ENCODE measurements around the gene WDR33. TPM values are rescaled to one million over a fixed set of nuclear protein-coding genes. Genes with fewer than 3 reads are reported as not detected.
"Not testable (repeated sequence)": the region's sequence is repeated elsewhere in the genome, so short reads cannot be mapped to it uniquely, and the experiment has no call there.

Gene WDR33
- polyA plus RNA-seq (2013, experiment 1 of 2; ENCODE audit: insufficient read length), result 30.4 TPM
- 26.4 TPM for polyA plus RNA-seq (2013, experiment 2 of 2; ENCODE audit: insufficient read length)

DNA sequence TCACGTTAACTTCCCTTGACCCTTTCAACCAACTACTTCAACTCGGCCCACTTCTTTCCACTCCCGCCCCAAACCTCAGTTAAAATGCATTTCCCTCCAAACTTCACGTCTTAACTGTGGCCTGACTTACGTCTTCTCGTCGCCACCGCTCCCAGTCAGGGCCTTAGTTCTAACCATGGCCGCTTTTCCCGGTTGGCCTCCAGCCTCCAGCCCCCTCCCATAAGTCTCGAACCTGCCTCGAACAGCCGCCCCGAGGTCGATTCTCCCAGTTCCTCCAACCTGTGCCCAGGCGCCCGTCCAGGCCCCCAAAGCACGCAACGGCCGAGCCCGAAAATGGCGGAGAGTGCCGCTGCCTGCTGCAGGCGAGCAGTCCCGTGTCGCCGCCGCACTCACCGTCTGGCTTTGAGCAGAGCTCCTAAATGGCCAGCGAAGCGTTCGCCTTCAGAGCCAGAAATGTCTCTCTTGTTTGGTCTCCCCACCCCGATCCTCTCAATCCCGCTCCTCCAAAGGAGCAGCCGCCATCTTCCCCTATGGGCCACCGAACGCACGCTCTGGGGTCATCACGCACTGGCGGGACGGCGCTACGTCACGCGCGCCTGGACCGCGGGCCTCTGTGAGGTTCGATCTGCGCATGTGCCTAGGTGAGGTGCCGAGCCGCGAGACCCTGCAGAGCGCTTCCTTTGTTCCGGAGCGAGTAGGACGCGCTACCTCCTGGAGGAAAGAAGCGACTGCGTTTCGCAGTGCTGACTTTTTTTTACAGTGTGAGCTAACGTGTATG is at the start of gene WDR33:
Gene WDR33, minus strand, starts transcription at position 553 of the 778 bp plus-strand sequence. CDS start 40,190 bp downstream, outside the sequence.
- peak; percentile 87 for DNase-seq

DNA sequence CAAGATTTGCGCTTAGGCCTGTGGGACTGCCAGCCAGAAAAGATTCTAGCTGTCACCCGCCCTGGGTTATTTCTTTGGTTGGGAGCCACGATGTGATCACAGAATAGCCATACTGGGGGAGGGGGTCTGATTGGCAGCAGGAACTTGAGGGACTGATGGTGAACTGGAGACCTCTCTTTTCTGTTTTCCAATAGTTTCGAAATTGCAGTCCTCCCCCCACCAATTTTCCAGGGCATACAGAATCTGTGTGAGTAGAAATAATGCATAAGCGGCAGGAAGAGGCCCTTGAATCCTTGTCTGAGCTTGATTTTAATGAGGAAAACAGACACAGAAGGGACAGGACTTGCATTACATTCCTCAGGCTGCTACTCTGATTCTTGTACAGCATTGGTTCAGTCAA is 49.2 kb upstream of the WDR33 start:
- no peak for DNase-seq

DNA sequence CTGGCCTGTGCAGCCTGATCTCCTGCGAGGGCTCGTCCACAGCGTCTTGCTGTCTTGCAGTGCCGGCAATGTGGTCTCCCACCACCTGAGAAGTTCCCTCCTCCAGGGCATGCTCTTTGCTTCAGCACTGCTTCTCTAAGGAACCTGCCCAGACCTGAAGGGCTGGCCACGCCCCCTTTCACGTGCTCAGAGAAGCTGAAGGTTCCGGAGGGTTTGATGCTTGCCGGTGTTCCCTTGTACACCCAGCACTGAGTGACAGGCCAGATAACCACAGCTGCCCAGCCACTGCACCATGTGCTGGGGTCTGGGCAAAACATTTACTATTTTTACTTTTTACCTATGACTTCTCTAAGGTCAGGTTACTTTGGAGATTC is 48.7 kb upstream of the WDR33 start:
- DNase-seq, result no peak

DNA sequence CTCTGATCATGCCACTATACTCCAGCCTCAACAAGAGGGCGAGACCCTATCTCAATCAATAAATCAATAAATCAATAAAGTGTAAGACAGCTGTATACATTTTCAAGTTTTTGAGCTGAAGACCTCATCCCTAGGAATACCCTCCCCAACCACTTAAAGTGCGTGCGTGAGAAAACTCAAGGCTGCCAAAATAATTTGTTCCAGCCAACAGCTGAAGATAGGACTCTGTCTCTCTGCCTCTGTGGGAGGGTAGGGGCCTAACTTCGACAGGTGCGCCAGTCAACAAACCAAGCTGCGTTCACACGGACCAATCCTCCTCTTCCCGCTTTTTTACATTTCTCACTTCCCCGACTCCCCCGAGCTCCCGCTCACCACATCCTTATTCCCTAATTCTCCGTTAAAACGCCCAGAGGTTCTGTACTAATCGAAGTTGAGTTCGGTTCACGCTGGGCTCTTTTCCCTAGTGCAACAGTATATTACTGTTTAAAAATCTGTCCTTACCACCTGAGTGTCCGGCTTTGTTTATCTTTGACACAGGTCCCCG is 46.4 kb upstream of the WDR33 start:
- DNase-seq, result peak; percentile 6

DNA sequence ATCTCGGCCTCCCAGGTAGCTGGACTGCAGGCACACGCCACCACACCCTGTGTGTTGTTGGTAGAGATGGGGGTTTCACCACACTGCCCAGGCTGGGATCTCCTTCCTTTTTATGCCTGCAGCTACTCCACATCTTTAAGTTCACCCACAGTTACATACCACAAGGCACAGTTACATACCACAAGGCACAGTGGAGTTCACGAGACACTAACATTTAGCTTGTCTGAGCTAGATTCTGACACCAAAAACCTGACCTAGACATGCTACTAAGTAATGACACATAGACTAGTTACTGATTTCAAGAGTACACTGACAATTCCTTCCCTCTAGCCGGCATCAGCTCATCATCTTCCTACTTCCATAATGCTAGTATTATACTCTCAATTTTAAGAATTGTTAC is 42.7 kb upstream of the WDR33 start:
- no peak for DNase-seq

DNA sequence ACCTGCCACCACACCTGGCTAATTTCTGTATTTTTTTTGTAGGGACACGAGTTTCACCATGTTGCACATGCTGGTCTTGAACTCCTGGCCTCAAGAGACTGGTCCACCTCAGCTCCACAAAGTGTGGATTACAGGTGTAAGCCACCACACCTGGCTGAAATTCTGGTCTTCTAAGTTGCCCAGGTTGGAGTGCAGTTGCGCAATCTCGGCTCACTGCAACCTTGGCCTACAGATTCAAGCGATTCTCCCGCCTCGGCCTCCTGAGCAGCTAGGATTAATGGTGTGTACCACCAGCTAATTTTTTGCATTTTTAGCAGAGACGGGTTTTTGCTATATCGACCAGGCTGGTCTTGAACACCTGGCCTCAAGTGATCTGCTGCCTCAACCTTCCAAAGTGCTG is 41.4 kb upstream of the WDR33 start:
- no peak for DNase-seq

DNA sequence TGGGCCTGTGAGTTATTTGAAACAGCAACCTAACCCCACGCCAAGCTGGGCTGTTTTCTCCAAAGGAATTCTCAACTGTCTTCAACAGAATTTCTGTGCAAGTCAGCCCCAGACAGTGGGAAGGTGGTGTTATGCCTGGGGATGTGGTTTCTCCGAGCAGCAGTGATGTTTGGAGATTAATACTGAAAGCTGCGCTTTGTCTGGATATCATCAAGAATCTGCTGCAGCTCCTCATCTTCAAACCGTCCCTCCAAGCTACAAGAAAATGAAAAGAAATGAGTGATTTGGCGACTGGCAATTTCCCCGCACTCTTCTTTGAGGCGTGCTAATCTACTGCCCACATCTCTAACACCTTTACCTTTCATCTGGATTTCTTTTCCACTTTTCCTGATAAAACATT is 37.0 kb upstream of the WDR33 start:
- DNase-seq, result no peak

DNA sequence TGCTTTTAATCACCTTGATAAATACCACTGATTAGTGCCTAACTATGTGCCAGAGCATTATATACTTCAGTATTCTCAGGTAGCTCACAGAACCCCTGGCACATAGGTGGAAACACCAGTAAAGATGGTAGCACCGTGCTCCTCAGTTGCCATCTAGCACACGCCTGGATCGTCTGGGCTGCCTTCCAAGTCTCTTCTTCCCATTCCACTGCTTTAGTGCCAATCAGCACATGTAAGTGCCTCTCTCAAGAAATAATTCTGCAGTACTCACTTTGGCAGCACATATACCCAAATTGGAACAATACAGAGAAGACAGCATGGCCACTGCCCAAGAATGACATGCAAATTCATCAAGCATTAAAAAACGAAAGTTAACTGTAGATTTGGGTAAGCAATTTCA is 34.0 kb upstream of the WDR33 start:
- DNase-seq, result no peak

DNA sequence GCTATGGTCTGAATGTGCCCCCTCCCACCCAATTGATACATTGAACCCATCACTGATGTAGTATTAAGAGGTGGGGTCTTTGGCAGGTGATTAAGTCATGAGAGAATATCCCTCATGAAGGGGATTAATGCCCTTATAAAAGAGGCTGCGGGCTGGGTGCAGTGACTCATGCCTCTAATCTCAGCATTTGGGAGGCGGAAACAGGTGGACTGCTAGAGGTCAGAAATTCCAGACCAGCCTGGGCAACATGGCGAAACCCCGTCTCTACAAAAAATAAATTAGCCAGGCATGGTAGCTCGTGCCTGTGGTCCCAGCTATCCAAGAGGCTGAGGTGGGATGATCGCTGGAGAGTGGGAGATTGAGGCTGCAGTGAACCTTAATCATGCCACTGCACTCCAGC is 32.7 kb upstream of the WDR33 start:
- DNase-seq, result no peak

DNA sequence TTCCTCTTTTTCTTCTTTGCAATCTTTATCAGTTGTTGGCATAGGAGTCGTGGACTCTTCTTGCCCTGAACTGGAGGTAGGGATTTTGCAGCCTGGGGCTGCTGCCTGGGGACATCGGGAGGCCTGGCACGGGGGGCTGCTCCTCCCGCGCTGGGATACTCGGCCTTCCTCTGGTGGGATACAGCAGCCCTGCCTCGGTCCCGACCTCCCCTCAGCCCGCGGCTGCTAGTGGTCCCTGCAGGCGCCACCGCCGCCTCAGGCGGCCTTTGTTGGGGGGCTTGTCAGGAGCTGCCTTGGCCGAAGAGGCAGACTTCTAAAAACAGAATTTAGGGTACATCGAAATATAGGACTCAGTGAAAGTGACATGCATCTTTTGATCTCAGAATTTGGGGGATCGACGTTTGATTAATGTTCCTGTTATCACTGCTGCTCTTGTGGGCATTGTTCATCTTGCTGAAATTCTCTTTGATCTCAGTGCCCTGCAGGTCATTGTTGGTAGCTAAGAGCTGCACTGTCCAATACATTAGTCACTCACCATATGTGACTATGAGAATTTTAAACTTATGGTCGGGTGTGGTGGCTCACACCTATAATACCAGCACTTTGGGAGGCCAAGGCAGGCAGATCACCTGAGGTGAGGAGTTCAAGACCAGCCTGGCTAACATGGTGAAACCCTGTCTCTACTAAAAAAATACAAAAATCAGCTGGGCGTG is 30.7 kb upstream of the WDR33 start:
- DNase-seq, result no peak

DNA sequence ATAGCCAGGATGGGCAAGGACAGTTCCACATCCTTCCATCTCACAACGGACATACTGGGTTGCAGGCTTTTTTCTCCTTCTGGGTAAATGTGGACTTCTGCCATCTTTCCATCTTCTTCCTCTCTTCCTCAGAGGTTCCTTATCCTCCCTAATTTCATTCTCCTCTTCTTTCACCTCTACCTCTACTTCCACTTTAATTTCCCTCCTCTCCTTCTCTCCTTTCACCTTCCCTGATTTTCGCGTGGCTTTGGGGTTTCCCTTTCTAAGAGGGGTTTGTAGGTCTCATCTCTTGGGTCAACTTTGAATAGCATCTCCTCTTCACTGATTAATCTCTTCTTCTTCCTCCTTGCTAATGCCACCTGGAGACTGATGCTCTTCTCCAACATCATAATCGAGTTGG is 29.9 kb upstream of the WDR33 start:
- DNase-seq, result no peak

DNA sequence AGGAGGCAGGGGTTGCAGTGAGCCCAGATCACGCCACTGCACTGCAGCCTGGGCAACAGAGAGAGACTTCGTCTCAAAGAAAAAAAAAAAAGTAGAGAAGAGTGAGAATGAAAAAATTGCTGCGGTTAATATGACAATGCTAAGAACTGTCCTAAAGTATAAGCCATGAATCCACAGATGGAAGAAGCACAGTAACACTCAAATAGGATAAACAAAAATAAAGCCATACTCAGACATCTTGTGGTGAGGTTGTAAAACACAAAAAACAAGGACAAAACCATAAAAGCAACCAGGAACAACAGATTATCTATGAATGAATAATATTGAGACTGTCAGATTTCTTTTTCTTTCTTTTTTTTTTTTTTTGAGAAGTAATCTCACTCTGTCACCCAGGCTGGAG is 24.0 kb upstream of the WDR33 start:
- DNase-seq, result no peak

DNA sequence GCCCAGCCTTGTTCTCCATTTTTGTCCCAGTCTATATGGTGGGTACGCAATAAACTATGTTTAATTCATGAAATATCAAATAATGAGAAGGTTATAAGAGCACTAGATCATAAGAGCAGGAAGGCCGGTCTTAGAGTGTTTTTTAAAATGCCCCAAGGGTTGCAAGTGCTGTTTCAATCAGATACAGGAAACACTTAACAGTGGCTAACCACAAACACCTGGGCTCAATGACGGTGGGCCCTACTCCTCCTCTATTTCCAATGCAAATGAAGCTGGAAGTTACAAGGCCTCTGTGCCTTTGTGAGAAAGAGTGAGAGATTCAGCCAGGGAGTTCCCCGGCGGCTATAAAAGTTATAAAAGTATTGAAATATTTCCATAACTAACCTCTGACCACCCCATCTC is 18.9 kb upstream of the WDR33 start:
- DNase-seq, result no peak

DNA sequence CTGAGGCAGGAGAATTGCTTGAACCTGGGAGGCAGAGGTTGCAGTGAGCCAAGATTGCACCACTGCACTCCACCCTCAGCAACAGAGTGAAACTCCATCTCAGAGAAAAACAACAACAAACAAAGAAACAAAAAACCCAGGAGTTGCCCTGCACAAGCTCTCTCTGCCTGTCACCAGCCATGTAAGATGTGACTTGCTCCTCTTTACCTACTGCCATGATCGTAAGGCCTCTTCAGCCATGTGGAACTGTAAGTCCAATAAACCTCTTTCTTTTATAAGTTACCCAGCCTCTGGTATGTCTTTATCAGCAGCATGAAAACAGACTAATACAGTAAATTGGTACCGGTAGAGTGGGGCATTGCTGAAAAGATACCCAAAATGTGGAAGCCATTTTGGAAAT is 15.7 kb upstream of the WDR33 start:
- DNase-seq, result not testable (repeated sequence)

DNA sequence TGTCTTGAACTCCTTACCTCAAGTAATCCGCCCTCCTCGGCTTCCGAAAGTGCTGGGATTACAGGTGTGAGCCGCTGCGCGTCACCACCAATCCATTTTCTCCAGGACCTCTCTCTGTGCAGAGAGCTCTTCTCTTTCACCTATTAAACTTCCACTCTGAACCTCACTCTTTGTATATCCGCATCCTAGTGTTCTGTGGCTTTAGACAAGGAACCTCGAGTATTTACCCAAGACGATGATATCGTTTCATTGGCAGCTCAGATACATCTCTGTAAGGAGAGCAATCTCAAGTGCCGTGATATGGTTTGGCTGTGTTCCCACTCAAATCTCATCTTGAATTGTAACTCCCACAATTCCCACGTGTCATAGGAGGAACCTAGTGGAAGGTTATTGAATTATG is 15.1 kb upstream of the WDR33 start:
- DNase-seq, result peak; percentile 13

DNA sequence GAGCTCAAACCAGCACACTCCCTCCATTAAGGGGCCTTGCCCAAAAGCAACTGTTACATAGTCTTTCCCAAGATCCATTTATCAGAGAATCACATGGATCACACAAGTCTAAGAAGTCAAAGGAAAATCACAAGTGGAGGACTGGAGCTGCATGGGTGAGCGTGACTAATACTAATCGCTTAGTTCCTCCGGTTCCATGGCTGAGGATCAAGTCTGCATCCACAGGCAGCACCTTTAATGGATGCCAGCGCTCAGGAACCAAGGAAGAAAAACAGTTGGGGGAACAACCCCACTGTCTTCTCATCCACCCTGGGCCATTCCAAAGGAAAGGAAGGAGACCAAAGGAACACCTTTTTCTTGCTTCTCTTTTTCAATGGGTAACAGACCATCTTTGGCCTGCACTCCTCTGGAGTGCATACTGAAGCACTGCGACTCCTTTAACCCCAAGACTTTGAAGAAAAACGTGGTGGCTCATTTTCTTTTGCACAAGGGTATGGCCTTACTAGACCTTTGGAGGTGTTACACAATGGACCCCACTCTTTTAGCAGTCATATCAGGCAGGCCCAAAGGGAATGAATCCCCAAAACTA is 9.2 kb upstream of the WDR33 start:
- no peak for DNase-seq

DNA sequence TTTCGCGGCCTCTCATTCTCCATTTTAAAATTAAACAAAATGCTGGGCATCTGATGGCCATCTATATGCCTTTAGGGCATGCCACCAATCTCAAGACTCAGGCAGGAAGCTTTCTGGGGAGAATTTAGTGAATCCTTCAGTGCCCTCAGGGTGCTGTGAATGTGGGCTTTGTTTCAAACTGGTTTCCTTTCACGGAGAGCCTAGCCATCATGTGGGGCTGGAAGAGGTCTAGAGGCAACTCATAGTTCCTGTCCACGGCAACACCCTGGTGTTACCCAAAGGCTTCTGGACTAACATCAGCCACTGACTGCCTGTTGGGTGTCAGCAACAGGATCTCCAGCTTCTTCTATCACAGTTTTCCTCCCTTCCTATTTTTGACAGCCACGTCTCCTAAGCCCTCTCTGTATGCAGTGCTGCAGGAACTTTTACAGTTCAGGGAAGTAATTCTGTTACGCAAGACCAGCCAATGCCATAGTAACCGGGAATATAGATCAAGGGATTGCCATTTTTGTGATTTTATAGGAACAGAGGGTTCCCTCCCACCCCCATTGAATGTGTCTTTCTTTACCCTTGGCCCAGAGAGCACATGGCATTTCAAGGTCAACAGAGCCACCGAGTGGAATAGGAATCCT is 7.9 kb upstream of the WDR33 start:
- no peak for DNase-seq

DNA sequence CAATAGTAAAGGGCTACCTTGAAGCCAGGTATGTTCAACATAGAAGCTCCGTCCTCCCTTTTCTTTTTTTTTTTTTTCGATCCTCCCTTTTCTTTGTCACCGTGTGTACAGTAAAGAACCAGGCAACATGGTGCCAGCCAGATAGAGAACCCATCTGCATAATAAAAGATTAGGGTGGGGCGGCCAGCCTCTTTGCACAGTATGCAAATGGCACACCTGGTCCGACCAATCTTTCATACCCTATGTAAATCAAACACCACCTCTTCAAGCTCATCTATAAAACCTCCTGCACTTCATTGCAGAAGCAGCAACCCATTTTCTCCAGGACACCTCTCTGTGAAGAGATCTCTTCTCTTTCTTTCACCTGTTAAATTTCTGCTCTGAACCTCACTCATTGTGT is 7.3 kb upstream of the WDR33 start:
- DNase-seq, result no peak

DNA sequence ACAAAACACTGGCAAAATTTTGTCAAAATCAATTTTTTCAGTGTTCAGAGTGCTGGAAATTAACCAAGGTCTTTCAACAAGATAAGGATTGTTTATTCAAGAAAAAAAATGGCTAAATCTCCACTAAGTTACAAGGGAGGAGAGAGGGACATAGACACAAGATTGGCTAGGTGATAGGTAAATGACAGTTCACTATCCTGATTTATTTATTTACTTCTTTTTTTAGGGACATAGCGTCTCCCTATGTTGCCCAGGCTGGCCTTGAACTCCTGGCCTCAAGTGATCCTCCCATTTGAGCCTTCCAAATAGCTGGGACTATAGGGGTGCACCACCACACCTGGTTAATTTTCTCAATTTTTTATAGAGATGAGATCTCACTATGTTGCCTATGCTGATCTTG is 3.7 kb upstream of the WDR33 start:
- DNase-seq, result no peak

DNA sequence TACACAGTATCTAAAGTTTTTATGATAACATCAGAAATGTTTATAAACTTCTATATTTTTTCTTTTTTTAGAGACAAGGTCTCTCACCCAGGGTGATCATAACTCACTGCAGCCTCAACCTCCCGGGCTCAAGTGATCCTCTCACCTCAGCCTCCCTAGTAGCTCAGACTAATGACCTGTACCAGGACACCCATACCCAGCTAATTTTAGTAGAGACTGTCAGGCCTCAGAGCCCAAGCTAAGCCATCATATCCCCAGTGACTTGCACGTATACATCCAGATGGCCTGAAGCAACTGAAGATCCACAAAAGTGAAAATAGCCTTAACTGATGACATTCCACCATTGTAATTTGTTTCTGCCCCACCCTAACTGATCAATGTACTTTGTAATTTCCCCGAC is 1.5 kb upstream of the WDR33 start:
- DNase-seq, result not testable (repeated sequence)

DNA sequence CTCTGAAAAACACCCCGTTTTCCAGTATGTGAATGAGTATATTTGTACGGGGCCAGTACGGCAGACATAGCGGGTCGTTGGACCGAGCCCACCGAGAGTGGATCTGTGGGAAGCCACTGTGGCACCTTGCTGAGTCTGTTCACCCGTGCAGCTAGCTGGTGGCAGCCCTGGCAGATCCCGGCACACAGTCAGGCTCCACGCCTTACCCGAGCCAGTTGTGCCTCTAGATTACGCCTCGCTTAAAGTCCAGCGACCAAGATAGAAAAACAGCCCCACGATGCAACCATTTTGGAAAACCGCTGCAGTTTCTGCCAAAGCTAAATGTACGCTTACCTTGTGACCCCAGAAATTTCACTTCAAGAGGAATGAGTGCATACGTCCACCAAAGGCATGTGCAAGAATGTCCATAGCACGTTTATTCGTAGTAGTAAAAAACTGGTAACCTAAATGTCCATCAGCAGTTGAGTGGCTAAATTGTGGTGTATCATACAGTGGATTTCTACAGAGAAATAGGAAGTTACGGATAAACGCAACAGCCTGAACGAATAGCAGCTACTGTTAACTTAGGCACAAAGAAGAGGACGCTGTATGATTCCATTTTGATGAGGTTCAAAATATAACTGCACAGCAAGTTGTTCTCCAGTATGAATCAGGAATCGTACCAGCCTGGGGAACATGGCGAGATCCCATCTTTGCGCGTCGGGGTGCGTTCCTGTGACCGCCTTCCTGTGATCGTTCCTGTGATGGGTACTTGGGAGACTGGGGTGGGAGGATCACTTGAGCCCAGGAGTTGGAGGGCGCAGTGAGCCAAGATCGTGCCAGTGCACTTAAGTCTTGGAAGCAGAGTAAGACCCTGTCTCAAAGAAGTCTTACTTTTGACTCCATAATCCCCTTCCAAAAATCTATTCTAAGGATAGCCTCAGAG is 688 bp upstream of the WDR33 start:
- DNase-seq, result no peak

DNA sequence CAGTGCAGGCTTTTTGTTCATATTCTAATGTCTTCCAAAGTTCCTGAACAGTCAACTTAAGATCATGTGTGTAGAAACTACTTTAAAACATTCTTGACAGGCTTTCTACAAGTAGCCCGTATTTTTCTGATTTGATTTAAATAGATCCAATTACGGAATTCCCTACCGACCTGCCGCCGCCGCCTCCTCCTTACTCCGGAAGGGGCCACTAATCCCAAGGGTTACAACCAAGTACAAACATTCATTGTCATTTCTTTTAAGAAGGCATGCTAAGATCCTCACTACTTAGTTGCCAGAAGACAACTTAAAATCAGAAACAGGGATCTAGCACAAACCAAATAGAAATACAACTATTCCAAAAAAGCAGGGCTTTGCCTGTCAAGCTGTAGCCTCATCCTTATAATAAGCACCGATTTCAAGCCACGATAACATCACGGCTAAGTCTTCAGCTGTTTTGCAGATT is 784 bp downstream of the WDR33 start:
- DNase-seq, result peak; percentile 33

Data from fibroblast of skin of back (primary cell).